HG02588 (cell line): Measurements from ENCODE around the gene COX19.

Experiments used
- ATAC-seq: cut with Tn5 transposase; IDR thresholded peaks from one replicate; pipeline ENCODE4 v1.9.1; 2021; ENCODE audit warnings: mild to moderate bottlenecking, moderate library complexity; ENCODE audit not compliant: unreplicated experiment

COX19 gene

GRCh38 chr7:992709-993607, 17.6 kb upstream of the COX19 start:
- peak; percentile 78 for ATAC-seq

- ATAC-seq = no peak
These were observed 16.6 kb upstream of the COX19 start for GRCh38 chr7:991729-992656.

- ATAC-seq = no peak
These were observed 15.8 kb upstream of the COX19 start for GRCh38 chr7:990933-991728.

- ATAC-seq = no peak
These were observed 15.1 kb upstream of the COX19 start for GRCh38 chr7:990352-990932.

- ATAC-seq = no peak
These were observed 13.7 kb upstream of the COX19 start for GRCh38 chr7:988963-989529.

GRCh38 chr7:988426-988911, 13.1 kb upstream of the COX19 start:
- no peak for ATAC-seq

GRCh38 chr7:987909-988308, 12.6 kb upstream of the COX19 start:
- ATAC-seq = no peak

GRCh38 chr7:986766-987751, 11.7 kb upstream of the COX19 start:
- no peak for ATAC-seq

- no peak for ATAC-seq
These were observed 10.8 kb upstream of the COX19 start for GRCh38 chr7:985915-986741.

- no peak for ATAC-seq
These were observed 9.7 kb upstream of the COX19 start for GRCh38 chr7:985127-985416.

GRCh38 chr7:984361-985126, 9.2 kb upstream of the COX19 start:
- no peak for ATAC-seq

- ATAC-seq = no peak
These were observed 8.3 kb upstream of the COX19 start for GRCh38 chr7:983616-984071.

- ATAC-seq = no peak
These were observed 7.8 kb upstream of the COX19 start, which contains the start of gene CYP2W1 for GRCh38 chr7:983004-983615. CYP2W1 (plus strand) TSS chr7:983181; CDS start chr7:983212, 31 bp downstream.

GRCh38 chr7:982511-983003, 7.2 kb upstream of the COX19 start:
- no peak for ATAC-seq

- ATAC-seq = no peak
These were observed 6.6 kb upstream of the COX19 start for GRCh38 chr7:981793-982510.
